HK-2 (cell line): ENCODE data around the gene ALLC.

Experiments used
- DNase-seq: peaks from one replicate; pipeline ENCODE4 v3.0.0-alpha.2; 2018; ENCODE audit not compliant: unreplicated experiment

Gene ALLC

DNA sequence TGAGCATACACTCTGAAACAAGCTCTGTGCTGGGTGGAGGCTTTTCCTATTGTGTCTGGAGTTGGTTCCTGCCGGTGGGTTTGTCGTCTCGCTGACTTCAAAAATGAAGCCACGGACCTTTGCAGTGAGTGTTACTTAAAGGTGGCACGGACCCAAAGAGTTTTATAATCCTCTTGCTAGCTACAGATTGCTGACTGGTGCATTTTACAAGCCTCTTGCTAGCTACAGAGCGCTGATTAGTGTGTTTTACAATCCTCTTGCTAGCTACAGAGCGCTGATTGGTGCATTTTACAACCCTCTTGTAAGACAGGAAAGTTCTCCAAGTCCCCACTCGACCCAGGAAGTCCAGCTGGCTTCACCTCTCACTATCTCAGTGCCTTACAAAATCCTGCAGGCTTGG lies 60.7 kb downstream of the ALLC start:
- DNase-seq, result no peak

DNA sequence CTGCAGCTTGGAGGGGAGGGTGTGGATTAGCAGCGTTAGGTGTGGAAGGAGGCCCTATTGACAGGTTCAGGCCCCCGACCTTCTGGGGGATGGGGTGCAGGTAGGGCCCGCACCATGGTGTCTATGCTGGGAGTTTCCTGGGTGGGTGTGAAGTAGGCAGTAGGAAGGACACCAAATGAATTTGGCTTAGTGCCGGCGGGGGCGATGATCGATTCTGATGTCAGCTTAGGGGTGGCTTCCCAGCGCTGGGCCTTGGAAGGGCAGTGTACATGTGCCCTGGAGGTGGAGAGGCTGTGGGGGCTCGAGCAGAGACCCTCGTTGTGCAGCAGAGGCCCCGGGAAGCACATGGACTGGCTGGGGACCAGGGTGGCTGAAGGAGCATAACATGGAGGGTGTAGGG lies 67.0 kb downstream of the ALLC start:
- DNase-seq, result no peak

DNA sequence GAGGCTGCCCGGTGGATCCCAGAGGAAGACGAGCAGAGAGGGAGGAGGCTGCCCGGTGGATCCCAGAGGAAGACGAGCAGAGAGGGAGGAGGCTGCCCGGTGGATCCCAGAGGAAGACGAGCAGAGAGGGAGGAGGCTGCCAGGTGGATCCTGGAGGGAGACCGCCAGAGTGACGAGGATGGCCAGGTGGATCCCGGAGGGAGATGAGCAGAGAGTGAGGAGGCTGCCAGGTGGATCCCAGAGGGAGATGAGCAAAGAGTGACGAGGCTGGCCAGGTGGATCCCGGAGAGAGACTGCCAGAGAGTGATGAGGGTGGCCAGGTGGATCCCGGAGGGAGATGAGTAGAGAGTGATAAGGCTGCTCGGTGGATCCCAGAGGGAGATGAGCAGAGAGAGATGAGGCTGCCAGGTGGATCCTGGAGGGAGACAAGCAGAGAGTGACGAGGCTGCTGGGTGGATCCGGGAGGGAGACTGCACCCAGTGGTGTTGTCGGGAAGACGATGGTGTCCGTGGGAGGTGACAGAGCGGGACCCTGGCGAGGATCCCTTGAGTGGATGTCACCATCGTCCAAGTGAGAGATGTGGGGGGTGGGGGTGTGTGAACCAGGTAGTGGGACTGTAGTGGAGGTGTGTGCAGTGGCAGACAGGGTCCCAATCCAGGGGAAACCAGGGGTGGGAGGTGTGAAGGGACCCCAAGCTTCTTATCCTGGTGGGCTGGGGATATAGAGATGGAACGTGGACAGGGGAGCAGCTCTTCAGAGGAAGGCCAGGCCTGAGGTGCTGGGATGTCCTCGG lies 67.7 kb downstream of the ALLC start:
- DNase-seq, result no peak

DNA sequence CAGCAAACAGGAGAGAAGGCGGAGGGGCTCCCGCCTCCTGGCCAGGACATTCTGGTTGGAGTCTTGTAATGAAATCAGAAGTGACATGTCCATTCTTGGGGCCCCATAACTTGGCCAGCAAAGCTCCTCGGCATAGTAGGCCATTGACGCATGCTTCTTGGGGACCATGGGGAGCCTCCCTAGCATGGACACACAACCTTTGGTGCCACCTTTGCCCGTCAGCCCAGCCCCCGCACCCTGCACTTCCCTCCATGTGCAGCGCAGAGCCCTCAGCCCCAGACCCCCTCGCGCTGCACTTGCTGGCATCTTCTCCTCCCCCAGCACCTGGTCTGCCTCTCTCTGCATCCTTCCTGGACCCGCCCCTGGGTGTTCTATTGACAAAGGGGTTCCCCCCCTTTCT lies 68.5 kb downstream of the ALLC start:
- DNase-seq, result no peak

DNA sequence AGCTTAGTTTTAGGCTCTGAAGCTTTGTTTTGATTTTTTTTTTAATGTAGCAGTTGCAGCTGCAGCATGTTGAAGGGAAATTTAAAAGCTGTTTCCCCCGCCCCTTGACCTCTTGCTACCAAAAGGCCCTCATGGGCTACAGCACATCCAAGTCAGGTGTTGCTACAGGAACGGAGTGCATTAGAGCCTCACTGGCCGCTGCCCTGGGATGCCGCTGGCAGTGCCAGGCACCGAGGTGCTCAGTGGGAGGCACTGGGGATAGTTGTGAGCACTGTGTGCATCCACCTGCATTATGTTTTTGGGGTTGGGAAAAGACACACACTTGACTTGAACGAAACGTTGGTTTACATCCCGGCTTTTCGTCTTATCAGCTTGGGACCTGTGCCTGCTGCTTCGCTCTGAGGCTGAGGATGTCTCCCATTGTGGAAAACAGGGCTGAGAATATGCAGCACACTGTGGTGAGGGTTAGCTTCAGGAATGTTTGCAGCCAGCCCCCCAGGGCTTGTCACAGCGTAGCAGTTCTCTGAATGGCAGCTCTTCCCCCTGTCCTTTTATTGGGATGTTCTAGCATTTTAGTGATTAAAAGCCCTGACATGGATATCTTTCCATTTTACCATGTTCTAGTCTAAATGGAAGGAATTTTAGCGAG lies 69.5 kb downstream of the ALLC start:
- DNase-seq, result no peak

DNA sequence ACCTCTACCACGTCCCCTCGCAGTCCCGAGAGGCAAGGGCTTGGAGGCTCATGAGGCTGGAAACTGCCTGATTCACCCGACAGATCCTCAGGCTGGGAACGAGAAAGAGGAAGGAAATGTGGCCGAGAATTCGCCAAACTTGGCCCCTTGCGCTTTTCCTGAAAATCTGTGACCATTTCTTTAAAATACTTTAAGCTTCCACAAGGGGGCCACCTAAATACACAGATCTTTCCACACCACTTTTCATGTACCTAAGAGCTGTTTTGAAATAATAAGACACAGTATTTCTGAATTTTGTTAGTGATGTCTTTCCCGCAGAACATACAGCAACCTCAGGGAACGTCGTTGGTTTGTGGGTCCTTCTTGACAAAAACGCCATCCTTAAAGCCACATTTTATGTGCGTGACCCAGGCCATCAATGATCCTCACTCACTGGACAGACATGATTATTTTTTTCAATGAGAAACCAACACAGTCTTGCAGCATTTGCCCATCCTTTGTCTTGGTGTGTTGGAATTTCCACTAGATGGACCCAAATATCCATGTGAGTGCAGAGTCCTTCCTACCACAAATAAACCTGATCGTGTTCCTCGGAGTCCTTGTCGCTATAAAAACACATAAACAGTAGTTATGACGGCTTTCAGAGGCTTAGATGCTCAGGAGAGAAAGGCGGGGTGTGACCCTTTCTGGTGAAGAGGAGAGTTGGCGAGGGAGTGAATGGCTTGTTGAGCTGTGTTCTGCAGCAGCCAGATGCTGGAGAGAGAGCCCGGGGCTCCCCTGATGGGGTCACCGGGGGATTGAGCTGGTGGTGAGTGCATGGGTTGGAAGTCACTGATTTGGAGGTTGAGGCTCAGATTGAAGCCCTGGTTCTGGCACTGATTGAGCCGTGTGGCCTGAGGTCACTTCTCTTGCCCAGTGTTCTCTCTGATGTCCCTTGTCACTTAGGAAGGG lies 70.4 kb downstream of the ALLC start:
- DNase-seq, result peak; percentile 7

DNA sequence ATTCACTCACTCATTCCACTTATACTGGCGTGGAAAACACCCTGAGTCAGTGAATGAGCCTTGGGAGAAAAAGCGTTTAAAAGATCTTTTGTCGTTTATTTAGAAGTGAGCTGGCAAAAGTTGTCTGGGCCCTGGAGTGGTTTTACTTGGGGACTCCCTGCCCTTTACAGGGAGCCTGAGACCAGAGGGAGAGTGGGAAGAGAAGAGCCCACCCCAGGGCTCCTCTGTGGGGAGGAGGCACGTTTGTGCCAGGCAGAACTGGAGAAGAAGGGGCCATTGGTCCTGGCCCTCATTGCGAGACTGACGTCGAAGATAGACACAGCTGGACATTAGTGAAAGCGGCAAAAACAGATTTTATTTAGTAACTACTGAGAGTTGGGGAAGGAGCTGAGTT lies 71.1 kb downstream of the ALLC start:
- no peak for DNase-seq

DNA sequence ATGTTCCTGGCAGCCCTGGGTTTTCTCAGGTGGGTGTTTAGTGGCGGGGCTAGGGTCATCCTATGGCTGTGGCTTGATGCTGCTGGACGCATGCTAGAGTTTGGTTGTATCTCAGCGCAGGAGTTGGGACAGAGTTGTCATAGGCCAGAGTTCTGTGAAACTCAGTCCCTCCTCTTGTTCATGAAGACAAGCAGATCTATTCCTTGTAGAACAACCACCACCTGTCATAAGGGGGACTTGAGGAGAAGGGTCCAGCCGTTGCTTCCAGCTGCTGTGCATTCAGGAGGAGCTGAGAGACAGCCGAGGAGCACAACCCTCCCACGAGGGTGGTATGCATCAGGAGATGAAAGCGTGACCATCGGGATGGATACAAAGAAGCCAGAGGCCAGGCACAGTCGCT lies 71.8 kb downstream of the ALLC start:
- no peak for DNase-seq

DNA sequence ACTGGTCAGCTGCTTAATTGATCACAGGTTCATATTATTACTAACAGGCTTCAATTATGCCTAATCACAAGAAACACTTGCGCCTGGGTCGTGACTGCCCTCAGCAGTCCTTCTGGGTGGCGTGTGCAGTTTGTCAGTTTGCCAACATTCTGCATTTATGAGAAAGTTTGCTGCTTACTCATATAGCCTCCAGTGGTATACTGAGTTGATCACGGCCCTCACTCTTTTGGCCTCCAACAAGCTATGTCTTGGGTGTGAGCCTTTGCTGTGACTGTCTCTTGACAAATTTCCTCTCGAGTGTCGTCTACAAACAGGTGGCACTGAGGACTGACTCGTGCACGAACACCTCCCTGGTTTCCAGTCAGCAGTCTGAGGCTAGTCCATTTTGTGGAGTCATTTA lies 72.6 kb downstream of the ALLC start:
- no peak for DNase-seq

DNA sequence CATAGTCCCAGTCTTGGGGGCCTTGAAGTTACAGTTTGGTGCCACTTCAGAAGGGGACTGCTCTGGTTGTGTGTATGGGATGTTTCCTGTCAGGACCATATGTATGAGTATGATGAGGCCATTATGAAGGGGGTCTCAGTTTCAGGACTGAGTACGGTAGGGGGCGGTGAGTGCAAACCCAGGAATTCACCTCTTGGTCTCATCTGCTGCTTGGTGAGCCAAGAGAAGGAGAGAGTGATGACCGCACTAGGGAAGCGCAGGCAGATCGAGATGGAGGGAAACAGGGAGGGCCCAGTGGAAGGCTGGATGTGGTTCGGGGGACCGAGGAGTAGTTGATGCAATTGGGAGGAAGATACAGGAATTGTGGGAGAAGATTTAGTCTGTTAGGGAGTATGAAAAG lies 73.8 kb downstream of the ALLC start:
- no peak for DNase-seq

DNA sequence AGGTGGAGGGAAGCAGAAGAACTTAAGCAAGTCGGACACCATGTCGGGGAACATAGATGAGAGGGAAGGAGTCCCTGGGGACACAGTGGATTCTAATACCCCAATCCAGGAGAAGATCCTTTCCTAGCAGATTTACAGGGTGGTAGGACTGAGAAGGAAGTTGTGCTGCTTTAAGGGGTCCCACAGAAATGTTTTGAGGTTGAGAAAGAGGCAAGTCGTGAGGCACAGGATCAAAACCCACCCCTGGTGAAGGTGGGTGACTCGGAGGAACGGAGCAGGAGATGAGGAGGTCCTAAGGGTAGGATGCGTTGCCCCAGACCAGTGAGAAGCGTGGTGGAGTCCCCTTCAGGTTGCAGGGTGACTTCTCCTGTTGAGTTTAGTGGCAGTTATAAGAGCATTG lies 78.1 kb downstream of the ALLC start:
- no peak for DNase-seq

DNA sequence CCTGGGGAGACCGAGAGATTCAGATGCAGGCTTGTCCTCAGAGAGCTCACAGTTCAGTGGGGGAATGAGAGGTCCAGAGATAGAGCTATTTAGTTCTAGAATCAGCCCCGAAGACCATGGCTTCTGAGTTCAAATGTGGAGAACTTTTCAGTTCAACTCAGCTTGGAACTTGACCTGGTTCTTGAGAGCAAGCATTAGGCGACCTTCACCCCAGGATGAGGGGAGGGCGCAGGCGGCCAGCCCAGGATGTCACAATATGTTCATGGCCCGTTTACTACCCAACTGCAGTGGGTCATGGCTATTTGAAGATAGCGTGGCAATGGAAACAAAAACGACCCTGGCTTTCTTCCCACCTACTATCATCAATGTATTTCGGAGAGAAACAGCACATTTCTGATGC lies 79.1 kb downstream of the ALLC start:
- no peak for DNase-seq

DNA sequence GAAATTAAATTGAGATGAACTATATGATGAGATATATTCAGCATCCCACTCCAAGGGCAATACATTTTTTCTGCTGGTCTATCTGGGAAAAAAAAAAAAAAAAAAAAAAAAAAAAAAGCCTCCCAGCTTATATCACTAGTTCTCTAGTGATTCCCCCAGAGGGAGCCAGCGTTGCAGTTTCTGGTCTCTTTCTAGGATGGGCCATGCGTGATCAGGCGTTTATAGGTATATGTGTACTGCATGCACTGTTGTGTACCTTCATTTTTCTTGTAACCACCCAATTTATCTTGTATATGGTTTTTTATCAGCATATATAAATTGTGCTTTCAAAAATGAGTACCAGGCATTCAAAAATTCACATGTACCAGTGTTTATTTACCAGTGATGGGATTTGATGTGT lies 80.5 kb downstream of the ALLC start:
- DNase-seq, result peak; percentile 8

DNA sequence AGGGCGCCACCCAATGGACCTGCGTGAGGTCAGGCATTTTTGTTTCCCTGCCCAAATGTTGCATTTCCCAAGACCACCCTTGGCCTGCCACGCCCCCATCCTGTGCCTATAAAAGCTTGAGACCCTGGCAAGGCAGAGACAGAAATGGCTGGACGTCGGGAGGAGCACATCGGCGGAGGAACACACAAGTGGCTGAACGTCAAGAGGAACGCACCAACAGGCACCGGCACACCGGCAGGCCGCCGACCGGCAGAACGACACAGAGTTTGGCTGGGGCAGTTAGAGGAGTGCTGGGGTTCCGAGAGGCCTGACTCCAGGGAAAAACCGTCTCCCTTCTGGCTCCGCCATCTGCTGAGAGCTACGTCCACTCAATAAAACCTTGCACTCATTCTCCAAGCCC lies 81.3 kb downstream of the ALLC start:
- no peak for DNase-seq

DNA sequence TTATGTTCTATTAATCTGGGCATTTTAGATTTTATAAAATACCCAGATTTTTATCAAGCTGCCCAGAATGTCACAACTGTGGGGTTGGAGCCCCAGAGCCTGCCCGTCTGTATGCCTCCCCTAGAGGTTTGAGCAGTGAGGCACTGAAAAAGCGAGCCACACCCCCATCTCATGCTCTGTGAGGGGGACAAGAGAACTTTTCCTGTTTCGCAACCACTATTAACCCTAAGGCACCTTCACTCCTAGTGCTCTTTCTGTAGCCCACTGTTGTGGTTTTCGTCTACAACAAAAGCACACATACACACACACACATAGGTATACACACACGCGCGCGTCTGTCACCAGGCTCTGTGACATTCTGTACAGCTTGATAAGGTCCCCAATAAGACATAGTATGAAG lies 83.4 kb downstream of the ALLC start:
- DNase-seq, result no peak

DNA sequence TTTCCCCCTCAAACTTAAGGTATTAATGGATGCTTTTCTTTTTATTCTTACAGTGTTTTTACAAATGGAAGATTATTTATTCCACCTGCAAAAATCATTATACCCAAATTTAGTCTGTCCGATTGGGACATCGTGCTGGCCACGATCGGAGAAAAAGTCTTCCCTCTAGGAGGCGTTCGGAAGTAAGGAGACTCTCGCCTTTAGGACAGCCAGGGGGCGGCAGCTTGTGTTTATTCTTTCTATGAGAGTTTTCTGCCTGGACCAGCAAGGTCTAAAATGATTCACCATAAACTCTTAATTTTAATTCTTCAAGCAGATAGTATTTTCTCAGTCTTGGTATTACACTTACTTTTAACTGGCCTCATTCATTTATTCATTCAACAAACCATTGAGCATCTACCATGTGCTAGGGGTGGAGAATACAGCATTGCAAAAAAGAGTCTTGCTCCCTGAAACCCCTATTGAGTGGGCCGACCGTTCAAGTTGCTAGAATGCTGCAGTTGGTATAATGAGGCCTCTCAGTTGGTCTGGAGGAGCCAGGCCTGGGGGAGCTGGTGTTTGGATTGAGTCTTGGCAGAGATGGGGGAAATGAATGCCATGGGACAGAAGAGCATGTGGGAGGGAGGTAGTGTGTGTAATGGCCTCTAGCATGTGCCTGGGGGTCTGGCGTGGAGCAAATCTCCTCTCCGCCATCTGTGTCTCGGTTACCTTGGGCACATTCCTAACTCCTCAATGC lies 84.0 kb downstream of the ALLC start:
- no peak for DNase-seq

DNA sequence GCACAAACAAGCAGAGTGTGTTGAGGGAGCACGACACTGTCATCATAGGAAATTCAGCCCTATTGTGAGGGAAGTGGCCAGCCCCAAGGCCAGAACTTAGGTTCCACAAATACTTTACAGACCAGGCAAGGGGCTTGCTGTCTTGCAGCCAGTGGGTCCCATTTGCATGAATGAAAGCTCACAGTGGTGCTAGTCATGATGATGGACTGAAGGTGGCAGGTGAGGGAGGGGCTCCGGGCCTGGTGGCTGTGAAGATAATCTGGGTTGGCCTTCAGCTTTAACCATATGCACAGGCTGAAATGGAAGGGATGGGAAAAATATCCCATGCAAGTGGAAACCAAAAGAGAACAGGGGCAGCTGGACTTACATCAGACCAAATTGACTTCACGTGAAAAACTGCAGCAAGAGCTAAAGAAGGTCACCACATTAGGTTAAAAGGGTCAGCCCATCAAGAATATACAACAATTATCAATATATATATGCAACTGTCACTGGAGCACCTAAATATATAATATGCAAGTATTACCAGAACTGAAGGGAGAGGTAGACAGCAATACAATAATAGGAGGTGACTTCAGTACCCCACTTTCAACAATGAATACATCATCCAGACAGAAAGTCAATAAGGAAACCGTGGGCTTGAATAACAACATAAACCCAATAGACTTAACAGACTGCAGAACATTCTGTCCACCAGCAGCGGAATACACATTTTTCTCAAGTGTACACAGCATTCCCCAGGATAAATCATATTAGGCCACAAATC lies 84.9 kb downstream of the ALLC start:
- DNase-seq, result no peak

DNA sequence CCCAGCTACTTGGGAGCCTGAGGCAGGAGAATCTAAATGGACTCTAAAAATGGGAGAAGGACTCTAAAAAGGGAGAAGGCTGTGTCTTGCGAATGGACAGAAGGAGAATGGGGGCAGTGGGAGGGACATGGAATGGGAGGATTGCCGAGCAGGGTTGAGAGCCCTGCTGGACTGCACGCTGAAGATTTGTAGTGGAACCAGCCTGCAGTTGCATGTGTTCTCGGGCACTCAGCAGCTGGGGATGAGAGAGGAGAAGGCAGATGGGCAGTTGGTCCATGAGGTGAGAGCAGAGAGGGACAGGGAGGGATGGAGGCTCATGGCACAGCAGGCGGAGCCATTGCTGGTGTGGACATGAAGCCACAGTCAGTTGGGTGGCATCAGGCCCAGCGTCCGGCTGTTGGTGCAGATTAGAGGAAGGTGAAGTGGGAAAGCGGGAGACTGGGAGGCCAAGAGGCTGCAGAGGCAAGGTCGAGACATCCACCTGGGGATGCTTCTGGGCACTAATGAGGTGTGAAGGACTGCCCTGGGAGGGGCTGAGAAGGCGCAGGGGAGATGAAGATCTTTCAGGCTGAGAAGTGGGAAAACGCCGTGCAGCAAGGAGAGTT lies 86.1 kb downstream of the ALLC start:
- DNase-seq, result no peak

DNA sequence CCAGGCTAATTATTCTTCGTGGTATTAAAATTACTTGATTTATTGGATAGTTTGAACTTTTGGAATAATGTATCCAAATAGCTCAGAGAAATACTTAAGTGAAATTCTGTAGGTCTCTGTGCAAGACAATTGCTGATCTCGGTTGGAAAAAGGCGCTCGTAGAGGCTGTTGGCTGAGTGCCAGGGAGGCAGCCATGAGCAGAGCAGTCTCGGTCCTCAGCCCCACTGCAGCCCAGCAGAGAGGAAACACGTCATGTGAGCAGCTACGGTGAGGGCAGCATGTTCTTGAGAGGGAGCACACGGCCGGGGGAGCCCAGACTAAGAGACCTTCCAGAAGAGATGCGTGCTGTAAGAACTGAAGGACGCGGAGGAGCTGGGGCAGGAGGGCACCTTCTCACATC lies 87.9 kb downstream of the ALLC start:
- DNase-seq, result no peak

DNA sequence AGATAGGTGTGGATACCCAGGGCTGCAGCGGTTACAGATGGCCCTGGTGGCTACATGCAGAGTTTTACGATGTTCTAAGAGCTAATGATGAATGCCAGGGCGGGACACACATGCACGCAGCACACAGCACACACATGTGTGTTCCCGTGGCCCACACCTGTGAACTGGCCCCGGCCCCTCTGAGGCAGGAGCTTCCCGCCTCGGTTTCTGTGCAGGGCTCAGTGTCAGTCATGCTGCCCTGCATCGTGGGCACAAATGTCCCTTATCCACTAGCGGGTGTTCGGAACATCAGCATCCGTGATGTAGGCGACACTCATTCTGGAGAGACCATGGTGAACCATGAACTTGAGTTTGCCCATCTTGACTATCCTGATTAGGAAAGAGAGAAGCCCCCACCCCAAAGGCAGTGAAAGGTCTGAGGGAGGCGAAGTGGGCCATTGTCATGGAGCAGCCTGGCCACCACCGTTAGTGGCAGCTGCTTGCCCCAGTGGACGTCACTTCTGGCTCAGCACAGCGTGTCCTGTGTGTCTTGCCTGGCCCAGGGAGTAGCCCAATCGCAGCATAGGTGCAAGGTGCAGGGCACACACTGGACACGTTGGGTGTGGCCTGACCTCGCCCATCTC lies 89.1 kb downstream of the ALLC start:
- no peak for DNase-seq
